GM21360 (cell line): ENCODE results near the gene GIPC3.

Source experiments
- ATAC-seq: cut with Tn5 transposase; IDR thresholded peaks from one replicate; pipeline ENCODE4 v1.9.1; 2021; ENCODE audit warnings: mild to moderate bottlenecking, moderate library complexity; ENCODE audit not compliant: unreplicated experiment

GIPC3 gene

GRCh38 chr19:3604227-3604986 lies 19.1 kb downstream of the GIPC3 start:
- ATAC-seq: no peak

- ATAC-seq: no peak
Observed at GRCh38 chr19:3604987-3605343, 19.7 kb downstream of the GIPC3 start.

GRCh38 chr19:3605361-3605760 lies 20.1 kb downstream of the GIPC3 start:
- ATAC-seq: no peak

GRCh38 chr19:3605770-3606169 lies 20.5 kb downstream of the GIPC3 start:
- no peak for ATAC-seq

- ATAC-seq: no peak
Observed at GRCh38 chr19:3606174-3606689, 21.0 kb downstream of the GIPC3 start.

GRCh38 chr19:3606690-3607289 lies 21.5 kb downstream of the GIPC3 start, which contains the start of gene TBXA2R:
TBXA2R (minus strand) TSS chr19:3606875; CDS start chr19:3600634, 6,241 bp downstream.
- ATAC-seq: no peak

GRCh38 chr19:3607303-3608078 lies 22.2 kb downstream of the GIPC3 start:
- ATAC-seq: no peak

- no peak for ATAC-seq
Observed at GRCh38 chr19:3608079-3608641, 22.9 kb downstream of the GIPC3 start.

GRCh38 chr19:3608750-3609322 lies 23.6 kb downstream of the GIPC3 start:
- no peak for ATAC-seq

- no peak for ATAC-seq
Observed at GRCh38 chr19:3609779-3610719, 24.8 kb downstream of the GIPC3 start.

- ATAC-seq: no peak
Observed at GRCh38 chr19:3610745-3611717, 25.8 kb downstream of the GIPC3 start.

- no peak for ATAC-seq
Observed at GRCh38 chr19:3611841-3612240, 26.6 kb downstream of the GIPC3 start.

- ATAC-seq: no peak
Observed at GRCh38 chr19:3612330-3612729, 27.1 kb downstream of the GIPC3 start.

GRCh38 chr19:3612901-3613741 lies 27.8 kb downstream of the GIPC3 start:
- no peak for ATAC-seq

GRCh38 chr19:3613818-3614661 lies 28.8 kb downstream of the GIPC3 start:
- no peak for ATAC-seq

- ATAC-seq: no peak
Observed at GRCh38 chr19:3614858-3615505, 29.7 kb downstream of the GIPC3 start.
